ENCODE results near the gene MMAA.
"Not testable (repeated sequence)": the region's sequence is repeated elsewhere in the genome, so short reads cannot be mapped to it uniquely, and the experiment has no call there.

The MMAA gene

GRCh38 chr4:145635117-145635516 is 15.9 kb downstream of the MMAA start:
- no peak for DNase-seq (ENCODE audit: low read depth in 2 of 2)

- DNase-seq (ENCODE audit: low read depth in 2 of 2), result no peak
These were observed 16.4 kb downstream of the MMAA start for GRCh38 chr4:145635630-145636029.

GRCh38 chr4:145639186-145639698 is 20.1 kb downstream of the MMAA start:
- DNase-seq (ENCODE audit: low read depth in 2 of 2), result no peak

GRCh38 chr4:145640236-145640635 is 21.1 kb downstream of the MMAA start:
- not testable (repeated sequence) for DNase-seq (ENCODE audit: low read depth in 2 of 2)

GRCh38 chr4:145643295-145643694 is 24.1 kb downstream of the MMAA start:
- DNase-seq (ENCODE audit: low read depth in 2 of 2), result no peak

- no peak for DNase-seq (ENCODE audit: low read depth in 2 of 2)
These were observed 25.5 kb downstream of the MMAA start for GRCh38 chr4:145644699-145645098.

GRCh38 chr4:145656156-145656555 is 37.0 kb downstream of the MMAA start:
- DNase-seq (ENCODE audit: low read depth in 2 of 2), result no peak

- no peak for DNase-seq (ENCODE audit: low read depth in 2 of 2)
These were observed 40.9 kb downstream of the MMAA start for GRCh38 chr4:145660064-145660463.

GRCh38 chr4:145663194-145663593 is 44.0 kb downstream of the MMAA start:
- DNase-seq (ENCODE audit: low read depth in 2 of 2), result no peak

- no peak for DNase-seq (ENCODE audit: low read depth in 2 of 2)
These were observed 46.6 kb downstream of the MMAA start for GRCh38 chr4:145665773-145666172.

GRCh38 chr4:145670422-145670821 is 51.2 kb downstream of the MMAA start:
- DNase-seq (ENCODE audit: low read depth in 2 of 2), result no peak

- no peak for DNase-seq (ENCODE audit: low read depth in 2 of 2)
These were observed 60.3 kb downstream of the MMAA start for GRCh38 chr4:145679520-145679919.

- DNase-seq (ENCODE audit: low read depth in 2 of 2), result no peak
These were observed 60.8 kb downstream of the MMAA start, which contains the start of gene C4orf51 for GRCh38 chr4:145679991-145680455. Gene C4orf51, plus strand, starts transcription at chr4:145680146. Its CDS starts 58 bp downstream, at chr4:145680204.

GRCh38 chr4:145680902-145681301 is 61.7 kb downstream of the MMAA start:
- DNase-seq (ENCODE audit: low read depth in 2 of 2), result no peak

GRCh38 chr4:145681518-145681917 is 62.3 kb downstream of the MMAA start:
- DNase-seq (ENCODE audit: low read depth in 2 of 2), result no peak

- no peak for DNase-seq (ENCODE audit: low read depth in 2 of 2)
These were observed 62.8 kb downstream of the MMAA start for GRCh38 chr4:145681956-145682355.

GRCh38 chr4:145686991-145687390 is 67.8 kb downstream of the MMAA start:
- no peak for DNase-seq (ENCODE audit: low read depth in 2 of 2)

- DNase-seq (ENCODE audit: low read depth in 2 of 2), result no peak
These were observed 71.4 kb downstream of the MMAA start for GRCh38 chr4:145690610-145691009.

- not testable (repeated sequence) for DNase-seq (ENCODE audit: low read depth in 2 of 2)
These were observed 72.2 kb downstream of the MMAA start for GRCh38 chr4:145691416-145691815.

GRCh38 chr4:145694929-145695328 is 75.7 kb downstream of the MMAA start:
- DNase-seq (ENCODE audit: low read depth in 2 of 2), result no peak

- no peak for DNase-seq (ENCODE audit: low read depth in 2 of 2)
These were observed 78.1 kb downstream of the MMAA start for GRCh38 chr4:145697332-145697731.

- no peak for DNase-seq (ENCODE audit: low read depth in 2 of 2)
These were observed 79.3 kb downstream of the MMAA start for GRCh38 chr4:145698507-145698906.

GRCh38 chr4:145703850-145704497 is 84.8 kb downstream of the MMAA start:
- no peak for DNase-seq (ENCODE audit: low read depth in 2 of 2)

GRCh38 chr4:145709336-145709735 is 90.2 kb downstream of the MMAA start:
- no peak for DNase-seq (ENCODE audit: low read depth in 2 of 2)
